SU-DHL-6 (cell line): ENCODE measurements around the gene RNF6.
A peak's percentile ranks its signal among the peaks of the same experiment; 100 is the strongest.

ENCODE experiments used
- H2AFZ ChIP-seq: fragments of 200-600 bp; sonication (generic); 2 replicates; pipeline ENCODE4 v1.6.1; 2014; ENCODE audit warnings: low read depth, mild to moderate bottlenecking, moderate library complexity, mixed read lengths, antibody characterized with exemption, low read length; ENCODE audit not compliant: severe bottlenecking
- H3F3A ChIP-seq: fragments of 200-600 bp; shearing (Covaris generic); 2 replicates; pipeline ENCODE4 v1.6.0; 2016; ENCODE audit warnings: antibody characterized with exemption, mild to moderate bottlenecking; ENCODE audit not compliant: insufficient read depth
- H3K27ac ChIP-seq: fragments of 200-600 bp; sonication (generic); 2 replicates; pipeline ENCODE4 v1.5.1; 2016; ENCODE audit warnings: low read depth, mild to moderate bottlenecking, low read length, moderate library complexity, mixed read lengths
- H3K27me3 ChIP-seq: fragments of 200-600 bp; sonication (generic), shearing (Covaris generic); 2 replicates; pipeline ENCODE4 v1.6.0; 2014; ENCODE audit warnings: mild to moderate bottlenecking, low read length
- H3K36me3 ChIP-seq: fragments of 200-600 bp; sonication (generic); 2 replicates; pipeline ENCODE4 v1.6.1; 2014; ENCODE audit warnings: mild to moderate bottlenecking, low read length, mixed read lengths
- H3K4me2 ChIP-seq: fragments of 300-600, 200-600 bp; shearing (Covaris generic), sonication (generic); 2 replicates; pipeline ENCODE4 v1.6.0; 2014; ENCODE audit warnings: low read length, low read depth, mild to moderate bottlenecking; ENCODE audit not compliant: poor library complexity, severe bottlenecking
- H3K4me3 ChIP-seq: fragments of 200-600 bp; sonication (generic); 2 replicates; pipeline ENCODE4 v1.5.1; 2014; ENCODE audit warnings: antibody characterized with exemption, low read length, mild to moderate bottlenecking, mixed read lengths; ENCODE audit not compliant: insufficient read depth, poor library complexity, severe bottlenecking
- H3K79me2 ChIP-seq: fragments of 200-600 bp; sonication (generic); 2 replicates; pipeline ENCODE4 v1.6.1; 2014; ENCODE audit warnings: mild to moderate bottlenecking, low read length, moderate library complexity; ENCODE audit not compliant: insufficient read depth
- H3K9ac ChIP-seq: fragments of 200-600 bp; sonication (generic); 2 replicates; pipeline ENCODE4 v1.7.0; 2014; ENCODE audit warnings: mild to moderate bottlenecking, low read length
- H3K9me2 ChIP-seq: fragments of 200-600 bp; sonication (generic); replicated peaks from 2 replicates; pipeline ENCODE4 v1.6.1; 2014; ENCODE audit warnings: low read length; ENCODE audit not compliant: insufficient read depth
- H3K9me3 ChIP-seq: fragments of 200-600 bp; sonication (generic); 2 replicates; pipeline ENCODE4 v1.6.1; 2014; ENCODE audit warnings: low read length, mixed read lengths; ENCODE audit not compliant: insufficient read depth
- H4K20me1 ChIP-seq: fragments of 200-600 bp; sonication (generic); 2 replicates; pipeline ENCODE4 v1.6.1; 2014; ENCODE audit warnings: low read depth, mild to moderate bottlenecking, antibody characterized with exemption, low read length, moderate library complexity, mixed read lengths
- EZH2phosphoT487 ChIP-seq: fragments of 200-600 bp; sonication (generic), shearing (Covaris generic); conservative IDR thresholded peaks from 2 replicates; pipeline ENCODE4 v1.6.1; 2018; ENCODE audit warnings: mild to moderate bottlenecking, antibody characterized with exemption, low read length, moderate library complexity, mixed read lengths
- TF ChIP-seq, protein P1 (sequence below): fragments of 200-600 bp; sonication (generic); IDR thresholded peaks from one replicate; pipeline ENCODE4 v1.5.1; 2017; ENCODE audit warnings: antibody characterized with exemption, mild to moderate bottlenecking, low read length, moderate library complexity; ENCODE audit not compliant: insufficient read depth, poor library complexity, severe bottlenecking

Gene RNF6

DNA sequence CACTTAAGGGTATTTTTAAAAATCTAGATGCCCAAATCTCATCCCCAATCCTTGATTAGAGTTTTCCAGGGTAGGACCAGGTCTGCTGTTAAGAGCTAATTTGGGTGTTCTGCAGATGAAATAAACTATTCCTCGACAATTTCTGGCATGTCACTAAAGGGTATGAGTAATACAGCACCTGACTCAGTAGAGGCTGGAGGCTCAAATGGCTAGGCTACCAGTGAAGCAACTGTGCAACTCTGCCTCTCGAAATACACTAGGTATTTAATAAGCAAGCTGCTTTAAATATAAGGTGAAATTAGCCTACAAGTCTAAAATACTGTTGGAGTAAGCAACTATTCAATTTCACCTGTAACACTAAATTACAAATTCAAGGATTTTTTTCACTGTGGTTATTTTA lies 1.5 kb downstream of the RNF6 start:
- no peaks in the 10 kb centered on the region for H3K9me3 ChIP-seq
- no peaks in the 10 kb centered on the region for H3K9me2 ChIP-seq
- H4K20me1 ChIP-seq: no peaks in the 10 kb centered on the region
- H3K9ac ChIP-seq: peak overlapping the region; percentile 96
- peak overlapping the region; percentile 89 for H3K4me2 ChIP-seq
- H3K4me3 ChIP-seq: peak overlapping the region; percentile 96
- TF ChIP-seq, protein P1, sequence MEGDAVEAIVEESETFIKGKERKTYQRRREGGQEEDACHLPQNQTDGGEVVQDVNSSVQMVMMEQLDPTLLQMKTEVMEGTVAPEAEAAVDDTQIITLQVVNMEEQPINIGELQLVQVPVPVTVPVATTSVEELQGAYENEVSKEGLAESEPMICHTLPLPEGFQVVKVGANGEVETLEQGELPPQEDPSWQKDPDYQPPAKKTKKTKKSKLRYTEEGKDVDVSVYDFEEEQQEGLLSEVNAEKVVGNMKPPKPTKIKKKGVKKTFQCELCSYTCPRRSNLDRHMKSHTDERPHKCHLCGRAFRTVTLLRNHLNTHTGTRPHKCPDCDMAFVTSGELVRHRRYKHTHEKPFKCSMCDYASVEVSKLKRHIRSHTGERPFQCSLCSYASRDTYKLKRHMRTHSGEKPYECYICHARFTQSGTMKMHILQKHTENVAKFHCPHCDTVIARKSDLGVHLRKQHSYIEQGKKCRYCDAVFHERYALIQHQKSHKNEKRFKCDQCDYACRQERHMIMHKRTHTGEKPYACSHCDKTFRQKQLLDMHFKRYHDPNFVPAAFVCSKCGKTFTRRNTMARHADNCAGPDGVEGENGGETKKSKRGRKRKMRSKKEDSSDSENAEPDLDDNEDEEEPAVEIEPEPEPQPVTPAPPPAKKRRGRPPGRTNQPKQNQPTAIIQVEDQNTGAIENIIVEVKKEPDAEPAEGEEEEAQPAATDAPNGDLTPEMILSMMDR: no peak
- H3K27ac ChIP-seq: no peak overlapping the region
- H3F3A ChIP-seq: no peaks in the 10 kb centered on the region
- no peaks in the 10 kb centered on the region for H3K27me3 ChIP-seq
- H2AFZ ChIP-seq: no peak overlapping the region
- peaks cover 25% of the 10 kb centered on the region for H3K79me2 ChIP-seq
- peaks cover 39% of the 10 kb centered on the region for H3K36me3 ChIP-seq

DNA sequence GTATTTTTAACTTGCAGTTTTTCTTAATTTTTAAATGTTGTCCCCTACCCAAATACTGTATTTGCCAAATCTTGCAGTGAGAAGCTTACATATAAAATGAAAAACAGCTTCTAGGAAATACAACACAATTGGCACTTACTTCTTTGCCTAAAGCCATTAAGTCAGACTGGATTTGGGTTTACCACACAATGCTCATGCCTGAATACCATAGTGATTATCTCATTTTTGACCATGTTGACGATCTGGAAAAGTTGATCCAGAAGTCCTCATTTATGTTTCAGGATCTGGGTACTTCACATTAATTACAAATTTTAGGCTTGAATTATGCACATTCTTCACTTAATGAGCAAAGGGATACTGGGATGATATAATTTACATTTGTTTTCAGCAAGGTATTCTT lies 2.4 kb downstream of the RNF6 start:
- Histone ChIP-seq H3K9me2 (no peaks in the 10 kb centered on the region), H3K36me3 (peaks cover 47% of the 10 kb centered on the region), H2AFZ (no peak overlapping the region), H3K9me3 (no peaks in the 10 kb centered on the region), H3K27me3 (no peaks in the 10 kb centered on the region), H3K27ac (no peak overlapping the region), H3F3A (no peaks in the 10 kb centered on the region), H3K79me2 (peaks cover 25% of the 10 kb centered on the region), H3K4me3 (no peak overlapping the region), H3K9ac (no peak overlapping the region), H3K4me2 (peak overlapping the region; percentile 1), H4K20me1 (no peaks in the 10 kb centered on the region)
- TF ChIP-seq, protein P1: no peak
- TF ChIP-seq EZH2phosphoT487: no peak

DNA sequence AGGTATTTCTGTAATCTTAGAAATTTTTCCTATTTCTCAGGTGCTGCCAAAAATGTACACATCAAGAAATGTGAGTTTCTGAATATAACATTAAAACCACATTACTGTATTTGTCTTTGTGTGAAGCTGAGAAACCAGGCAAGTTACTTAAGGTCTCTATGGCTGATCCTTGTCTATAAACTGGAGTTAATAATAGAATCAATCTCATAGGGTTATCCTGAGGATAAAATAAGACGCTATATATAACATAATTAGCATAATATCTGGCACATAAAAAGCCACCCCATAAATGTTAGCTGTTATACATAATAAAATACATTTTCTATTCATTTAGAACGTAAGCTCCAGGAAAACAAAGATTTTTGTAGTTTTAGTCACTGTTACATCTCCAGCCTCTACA lies 6.1 kb downstream of the RNF6 start:
- H3F3A ChIP-seq: no peaks in the 10 kb centered on the region
- no peak overlapping the region for H2AFZ ChIP-seq
- H3K27ac ChIP-seq: no peak overlapping the region
- no peaks in the 10 kb centered on the region for H3K27me3 ChIP-seq
- no peak overlapping the region for H3K4me2 ChIP-seq
- H3K36me3 ChIP-seq: peaks cover 69% of the 10 kb centered on the region
- H4K20me1 ChIP-seq: no peaks in the 10 kb centered on the region
- H3K9me2 ChIP-seq: no peaks in the 10 kb centered on the region
- no peak overlapping the region for H3K4me3 ChIP-seq
- no peaks in the 10 kb centered on the region for H3K9me3 ChIP-seq
- TF ChIP-seq EZH2phosphoT487: no peak
- H3K79me2 ChIP-seq: peaks cover 18% of the 10 kb centered on the region
- no peak overlapping the region for H3K9ac ChIP-seq

DNA sequence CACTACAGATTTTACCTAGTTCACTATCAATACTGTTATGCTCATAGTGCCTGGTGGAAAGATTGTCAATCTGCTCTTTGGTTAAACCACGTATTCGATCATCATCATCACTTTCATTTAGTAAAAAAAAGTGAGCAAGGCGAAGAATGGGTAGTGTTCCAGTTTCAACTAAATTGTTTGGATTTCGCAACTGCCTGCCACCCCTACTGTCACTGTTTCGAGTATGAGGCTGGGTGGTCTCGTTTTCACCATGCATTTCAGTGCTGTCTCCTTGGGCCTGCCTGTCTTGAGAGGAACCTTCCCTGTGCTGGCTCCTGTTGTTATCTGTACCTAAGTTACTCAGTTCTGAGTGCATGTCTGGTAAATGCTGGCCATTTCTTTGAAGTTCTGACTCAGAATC lies 8.1 kb downstream of the RNF6 start:
- peaks cover 72% of the 10 kb centered on the region for H3K36me3 ChIP-seq
- H3K79me2 ChIP-seq: no peaks in the 10 kb centered on the region
- no peak overlapping the region for H3K27ac ChIP-seq
- H3K9me2 ChIP-seq: no peaks in the 10 kb centered on the region
- H3K4me3 ChIP-seq: no peak overlapping the region
- H4K20me1 ChIP-seq: no peaks in the 10 kb centered on the region
- H3F3A ChIP-seq: no peaks in the 10 kb centered on the region
- no peaks in the 10 kb centered on the region for H3K27me3 ChIP-seq
- no peak overlapping the region for H3K4me2 ChIP-seq
- no peak for TF ChIP-seq EZH2phosphoT487
- TF ChIP-seq, protein P1: no peak
- H2AFZ ChIP-seq: no peak overlapping the region
- no peak overlapping the region for H3K9ac ChIP-seq
- H3K9me3 ChIP-seq: no peaks in the 10 kb centered on the region
